AG09319 (cell line): ENCODE measurements around the gene CELF2.

Experiments used
- DNase-seq: peaks from one replicate; pipeline ENCODE4 v3.0.0-alpha.2; 2010; ENCODE audit warnings: low read depth; ENCODE audit errors: extremely low read depth
- CTCF ChIP-seq: IDR thresholded peaks from 2 replicates; pipeline ENCODE4 v1.5.1; 2011; ENCODE audit warnings: low read depth, mild to moderate bottlenecking, inconsistent platforms, low read length, moderate library complexity

CELF2 gene

GRCh38 chr10:11255156-11255555 is 237.5 kb downstream of the CELF2 start:
- no peak for TF ChIP-seq CTCF
- no peak for DNase-seq

DNA sequence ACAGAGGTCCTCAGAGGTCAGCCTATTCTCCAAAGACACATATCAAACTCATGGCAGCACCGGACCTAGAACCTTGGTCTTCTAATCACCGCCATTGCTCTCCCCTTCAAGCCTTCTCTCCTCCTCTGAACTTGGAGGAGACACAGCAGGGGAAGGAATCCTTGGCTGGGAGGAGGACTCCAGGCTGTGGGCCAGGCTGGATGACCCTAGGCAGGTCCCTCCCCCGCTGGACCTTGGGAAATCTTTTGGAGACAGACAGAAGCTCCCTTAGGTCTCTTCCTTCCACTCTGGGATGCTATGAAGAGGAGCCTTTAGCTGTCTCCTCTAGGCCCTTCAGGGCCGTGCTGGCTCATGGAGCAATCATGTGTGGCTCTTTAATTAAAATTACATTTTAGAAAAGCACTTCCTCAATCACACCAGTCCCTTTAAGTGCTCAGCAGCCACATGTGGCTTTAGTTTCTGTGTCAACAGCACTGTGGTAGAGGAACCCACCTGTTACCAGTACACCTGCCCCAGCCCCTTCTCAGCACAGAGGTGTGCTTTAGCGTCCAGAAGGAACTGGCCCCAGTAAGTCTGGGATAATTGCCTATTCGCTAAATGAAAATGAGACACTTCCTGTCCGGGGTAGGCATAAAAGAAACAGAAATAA is 238.2 kb downstream of the CELF2 start:
- DNase-seq = no peak
- no peak for TF ChIP-seq CTCF

- no peak for DNase-seq
- TF ChIP-seq CTCF = no peak
These were observed 239.2 kb downstream of the CELF2 start for GRCh38 chr10:11256896-11257295.

- no peak for TF ChIP-seq CTCF
- DNase-seq = no peak
These were observed 239.9 kb downstream of the CELF2 start for GRCh38 chr10:11257440-11258090.

DNA sequence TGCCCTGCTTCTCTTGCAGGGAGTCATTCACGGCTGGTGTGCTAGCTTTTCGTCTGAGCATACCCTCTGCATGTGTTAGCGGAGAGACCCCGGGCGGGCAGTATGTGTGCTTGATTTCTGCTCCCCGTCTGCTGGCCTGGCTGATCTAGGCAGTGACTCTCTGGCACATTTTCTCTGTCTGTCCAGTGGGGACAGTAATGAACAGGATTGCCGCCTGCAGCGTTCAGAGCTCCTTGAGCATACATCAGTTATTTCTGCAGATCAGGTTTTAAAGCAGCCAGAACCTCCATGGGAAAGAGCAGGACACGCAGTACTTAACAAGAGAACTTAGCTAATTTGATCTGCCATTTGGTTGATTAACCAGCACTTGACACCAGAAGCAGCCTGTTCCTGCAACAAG is 242.5 kb downstream of the CELF2 start:
- DNase-seq = no peak

GRCh38 chr10:11261143-11261542 is 243.5 kb downstream of the CELF2 start:
- no peak for DNase-seq
- TF ChIP-seq CTCF = no peak

More for the DNA sequence above, 242.5 kb downstream of the CELF2 start:
- no peak for TF ChIP-seq CTCF

- DNase-seq = no peak
- TF ChIP-seq CTCF = no peak
These were observed 244.2 kb downstream of the CELF2 start for GRCh38 chr10:11261687-11262493.
